SK-N-SH treated with all-trans-retinoic acid at 6 μM for 48 hours (cell line): ENCODE data around the gene RACK1.

ENCODE experiments used
- BACH2 ChIP-seq: fragments of 250-450 bp; sonication (Bioruptor Pico); IDR thresholded peaks from 2 replicates; pipeline ENCODE4 v1.9.0; 2021; ENCODE audit warnings: mild to moderate bottlenecking, borderline replicate concordance
- GLIS3 ChIP-seq: fragments of 250-450 bp; sonication (Bioruptor Pico); IDR thresholded peaks from 2 replicates; pipeline ENCODE4 v1.5.0; 2020; ENCODE audit warnings: mild to moderate bottlenecking, moderate library complexity
- PATZ1 ChIP-seq: fragments of 250-450 bp; sonication (Bioruptor Pico); IDR thresholded peaks from 2 replicates; pipeline ENCODE4 v1.8.0; 2020; ENCODE audit warnings: mild to moderate bottlenecking, moderate library complexity, borderline replicate concordance
- POU6F1 ChIP-seq: fragments of 250-450 bp; sonication (Bioruptor Pico); IDR thresholded peaks from 2 replicates; pipeline ENCODE4 v1.8.0; 2021; ENCODE audit warnings: low read depth, mild to moderate bottlenecking, moderate library complexity, borderline replicate concordance
- SNAI2 ChIP-seq: fragments of 250-450 bp; sonication (Bioruptor Pico); IDR thresholded peaks from 2 replicates; pipeline ENCODE4 v1.5.0; 2020; ENCODE audit warnings: mild to moderate bottlenecking, moderate library complexity
- TCF4 ChIP-seq: fragments of 250-450 bp; sonication (Bioruptor Pico); IDR thresholded peaks from 2 replicates; pipeline ENCODE4 v1.8.0; 2021; ENCODE audit warnings: mild to moderate bottlenecking, moderate library complexity, borderline replicate concordance
- ZC3H10 ChIP-seq: fragments of 250-450 bp; sonication (Bioruptor Pico); IDR thresholded peaks from 2 replicates; pipeline ENCODE4 v1.5.1; 2021; ENCODE audit warnings: mild to moderate bottlenecking, moderate library complexity
- ZFP3 ChIP-seq: fragments of 250-450 bp; sonication (Bioruptor Pico); IDR thresholded peaks from 2 replicates; pipeline ENCODE4 v1.5.0; 2020; ENCODE audit warnings: mild to moderate bottlenecking, moderate library complexity
- ZFP30 ChIP-seq: fragments of 450-650 bp; formaldehyde crosslinking; IDR thresholded peaks from 2 replicates; pipeline ENCODE4 v1.5.0; 2022; ENCODE audit warnings: mild to moderate bottlenecking, moderate library complexity
- ZNF565 ChIP-seq: fragments of 450-650 bp; formaldehyde crosslinking; conservative IDR thresholded peaks from 2 replicates; pipeline ENCODE4 v1.5.0; 2020; ENCODE audit warnings: low read depth, mild to moderate bottlenecking, moderate library complexity
- ZNF8 ChIP-seq: fragments of 450-650 bp; formaldehyde crosslinking; IDR thresholded peaks from 2 replicates; pipeline ENCODE4 v1.5.0; 2020; ENCODE audit warnings: mild to moderate bottlenecking, moderate library complexity
- TF ChIP-seq, protein P1 (sequence below): fragments of 250-450 bp; sonication (Bioruptor Pico); IDR thresholded peaks from 2 replicates; pipeline ENCODE4 v1.5.1; 2021; ENCODE audit warnings: mild to moderate bottlenecking, moderate library complexity
- TF ChIP-seq, protein P2 (sequence below): fragments of 250-450 bp; sonication (Bioruptor Pico); IDR thresholded peaks from 2 replicates; pipeline ENCODE4 v1.5.1; 2020; ENCODE audit warnings: low read depth, mild to moderate bottlenecking, moderate library complexity

- TF ChIP-seq ZNF8 (CRISPR knock-in tag) = no peak
- no peak for TF ChIP-seq PATZ1 (CRISPR knock-in tag)
- TF ChIP-seq, protein P1, sequence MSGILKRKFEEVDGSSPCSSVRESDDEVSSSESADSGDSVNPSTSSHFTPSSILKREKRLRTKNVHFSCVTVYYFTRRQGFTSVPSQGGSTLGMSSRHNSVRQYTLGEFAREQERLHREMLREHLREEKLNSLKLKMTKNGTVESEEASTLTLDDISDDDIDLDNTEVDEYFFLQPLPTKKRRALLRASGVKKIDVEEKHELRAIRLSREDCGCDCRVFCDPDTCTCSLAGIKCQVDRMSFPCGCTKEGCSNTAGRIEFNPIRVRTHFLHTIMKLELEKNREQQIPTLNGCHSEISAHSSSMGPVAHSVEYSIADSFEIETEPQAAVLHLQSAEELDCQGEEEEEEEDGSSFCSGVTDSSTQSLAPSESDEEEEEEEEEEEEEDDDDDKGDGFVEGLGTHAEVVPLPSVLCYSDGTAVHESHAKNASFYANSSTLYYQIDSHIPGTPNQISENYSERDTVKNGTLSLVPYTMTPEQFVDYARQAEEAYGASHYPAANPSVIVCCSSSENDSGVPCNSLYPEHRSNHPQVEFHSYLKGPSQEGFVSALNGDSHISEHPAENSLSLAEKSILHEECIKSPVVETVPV (CRISPR knock-in tag) = no peak
- TF ChIP-seq TCF4 (CRISPR knock-in tag) = no peak
- TF ChIP-seq ZNF565 (CRISPR knock-in tag) = no peak
- TF ChIP-seq ZC3H10 (CRISPR knock-in tag) = no peak
- no peak for TF ChIP-seq POU6F1 (CRISPR knock-in tag)
- TF ChIP-seq SNAI2 (CRISPR knock-in tag) = no peak
- TF ChIP-seq BACH2 = no peak
- TF ChIP-seq ZFP3 = no peak
- TF ChIP-seq GLIS3 (CRISPR knock-in tag) = no peak
- TF ChIP-seq, protein P2, sequence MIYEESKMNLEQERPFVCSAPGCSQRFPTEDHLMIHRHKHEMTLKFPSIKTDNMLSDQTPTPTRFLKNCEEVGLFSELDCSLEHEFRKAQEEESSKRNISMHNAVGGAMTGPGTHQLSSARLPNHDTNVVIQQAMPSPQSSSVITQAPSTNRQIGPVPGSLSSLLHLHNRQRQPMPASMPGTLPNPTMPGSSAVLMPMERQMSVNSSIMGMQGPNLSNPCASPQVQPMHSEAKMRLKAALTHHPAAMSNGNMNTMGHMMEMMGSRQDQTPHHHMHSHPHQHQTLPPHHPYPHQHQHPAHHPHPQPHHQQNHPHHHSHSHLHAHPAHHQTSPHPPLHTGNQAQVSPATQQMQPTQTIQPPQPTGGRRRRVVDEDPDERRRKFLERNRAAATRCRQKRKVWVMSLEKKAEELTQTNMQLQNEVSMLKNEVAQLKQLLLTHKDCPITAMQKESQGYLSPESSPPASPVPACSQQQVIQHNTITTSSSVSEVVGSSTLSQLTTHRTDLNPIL = no peak
- no peak for TF ChIP-seq ZFP30
These were observed 4.6 kb upstream of the RACK1 start for GRCh38 chr5:181248277-181248676.
